ENCODE data around the gene ABHD17A. TPM values are rescaled to one million over a fixed set of nuclear protein-coding genes. Genes with fewer than 3 reads are reported as not detected.

Gene ABHD17A
- total RNA-seq, 1 donor from 2014 or later, result 283 TPM

DNA sequence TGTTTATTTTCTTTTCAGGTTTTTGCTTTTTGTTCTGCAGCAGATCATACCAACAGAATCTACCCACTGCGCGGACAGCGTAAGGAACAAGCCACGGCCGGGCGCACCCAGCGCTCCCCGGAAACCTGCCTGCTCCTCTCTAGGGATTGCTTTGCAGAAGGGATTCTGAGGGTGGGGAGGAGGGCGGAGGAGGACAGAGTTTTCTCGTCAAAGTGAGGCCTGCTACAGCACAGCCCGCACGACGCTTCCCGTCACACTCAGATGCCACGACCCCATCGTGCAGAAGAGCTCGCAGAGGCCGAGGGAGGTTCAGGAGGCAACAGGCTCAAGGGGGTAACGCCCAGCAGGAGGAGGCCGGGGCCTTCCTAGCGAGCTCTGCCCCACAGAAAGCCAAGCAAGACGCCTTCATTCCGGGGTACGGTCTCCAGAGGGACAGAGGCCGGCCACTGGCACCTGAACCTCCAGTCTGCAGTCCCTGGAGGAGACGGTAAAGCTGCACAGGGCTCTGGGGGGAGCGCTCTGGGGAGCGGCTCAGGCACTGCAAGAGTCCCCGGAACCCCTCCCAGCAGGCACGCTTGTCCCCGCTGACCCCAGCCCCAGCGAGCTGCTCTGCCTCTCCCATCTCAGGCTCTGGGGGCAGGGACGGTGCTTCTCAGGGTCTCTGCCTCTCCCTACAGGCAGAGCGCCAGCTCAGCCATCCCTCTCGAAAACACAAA, 43.9 kb downstream of the ABHD17A start:
- Mint-ChIP-seq H3K4me3 (ENCODE audit: unreplicated experiment) (peak overlapping the region; percentile 59), H3K4me1 (ENCODE audit: unreplicated experiment) (peaks cover 24% of the 10 kb centered on the region), H3K9me3 (ENCODE audit: unreplicated experiment) (no peaks in the 10 kb centered on the region), H3K36me3 (ENCODE audit: low read depth, unreplicated experiment) (peaks cover 7% of the 10 kb centered on the region), H3K27me3 (ENCODE audit: unreplicated experiment) (peaks cover 24% of the 10 kb centered on the region), H3K27ac (ENCODE audit: unreplicated experiment) (no peak overlapping the region)
- no peak for TF ChIP-seq CTCF (IDR thresholded peaks at IDR 0.05; ENCODE audit: unreplicated experiment)
- no peak for DNase-seq (ENCODE audit: low spot score)

- H3K36me3 Mint-ChIP-seq (ENCODE audit: low read depth, unreplicated experiment), result peaks cover 3% of the 10 kb centered on the region
- H3K27ac Mint-ChIP-seq (ENCODE audit: unreplicated experiment), result no peak overlapping the region
- peaks cover 23% of the 10 kb centered on the region for H3K27me3 Mint-ChIP-seq (ENCODE audit: unreplicated experiment)
- peak overlapping the region; percentile 59 for H3K4me3 Mint-ChIP-seq (ENCODE audit: unreplicated experiment)
- H3K4me1 Mint-ChIP-seq (ENCODE audit: unreplicated experiment), result peaks cover 23% of the 10 kb centered on the region
- H3K9me3 Mint-ChIP-seq (ENCODE audit: unreplicated experiment), result no peaks in the 10 kb centered on the region
- TF ChIP-seq CTCF (IDR thresholded peaks at IDR 0.05; ENCODE audit: unreplicated experiment), result no peak
- DNase-seq (ENCODE audit: low spot score), result no peak
Observed at GRCh38 chr19:1840541-1841115, 44.7 kb downstream of the ABHD17A start.

DNA sequence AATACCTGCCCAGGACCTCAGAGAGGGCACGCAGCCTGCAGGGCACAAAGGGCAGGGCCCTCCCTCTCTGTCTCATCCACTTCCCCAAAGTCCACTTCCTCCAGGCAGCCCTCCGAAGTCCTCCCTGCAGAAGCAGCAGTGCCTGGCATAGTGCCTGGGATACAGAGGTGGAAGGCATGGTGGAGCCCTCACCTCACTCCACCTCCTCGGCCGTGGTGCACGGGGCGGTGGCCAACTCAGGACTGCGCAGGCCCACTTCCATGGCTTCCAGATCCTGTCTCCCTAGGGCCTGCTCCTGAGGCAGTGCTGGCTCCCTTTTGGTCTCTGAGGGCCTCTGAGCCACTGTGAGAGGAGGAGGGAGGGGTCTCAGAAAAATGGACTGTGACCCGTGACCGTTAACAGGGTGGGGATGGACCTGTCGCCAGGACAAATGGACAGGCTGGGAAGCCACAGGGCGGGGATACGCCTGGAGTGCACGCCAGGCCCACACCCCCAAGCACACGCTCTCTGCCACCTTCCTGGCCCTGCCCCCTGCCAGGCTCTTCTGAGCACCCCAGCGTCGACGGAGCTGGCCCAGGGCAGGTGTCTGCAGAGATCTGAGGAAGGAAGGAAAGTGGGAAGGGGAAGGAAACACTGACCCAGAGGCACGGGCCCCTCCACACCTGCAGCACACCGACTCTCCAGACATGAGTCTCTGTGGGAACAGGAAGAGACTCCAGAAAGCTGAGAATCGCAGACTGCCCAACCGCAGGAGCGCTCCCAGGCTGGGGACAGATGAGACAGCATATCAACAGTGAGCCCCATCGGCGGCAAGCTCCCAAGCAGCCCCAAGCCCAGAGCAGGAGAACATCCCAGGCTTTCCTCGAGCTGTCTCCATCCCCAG, 45.4 kb downstream of the ABHD17A start:
- H3K27ac Mint-ChIP-seq (ENCODE audit: unreplicated experiment), result peak overlapping the region; percentile 36
- TF ChIP-seq CTCF (IDR thresholded peaks at IDR 0.05; ENCODE audit: unreplicated experiment), result no peak
- H3K4me1 Mint-ChIP-seq (ENCODE audit: unreplicated experiment), result peaks cover 23% of the 10 kb centered on the region
- H3K4me3 Mint-ChIP-seq (ENCODE audit: unreplicated experiment), result no peak overlapping the region
- peaks cover 22% of the 10 kb centered on the region for H3K27me3 Mint-ChIP-seq (ENCODE audit: unreplicated experiment)
- H3K9me3 Mint-ChIP-seq (ENCODE audit: unreplicated experiment), result no peaks in the 10 kb centered on the region
- peaks cover 3% of the 10 kb centered on the region for H3K36me3 Mint-ChIP-seq (ENCODE audit: low read depth, unreplicated experiment)
- DNase-seq (ENCODE audit: low spot score), result no peak

- H3K27ac Mint-ChIP-seq (ENCODE audit: unreplicated experiment), result no peak overlapping the region
- no peak overlapping the region for H3K4me3 Mint-ChIP-seq (ENCODE audit: unreplicated experiment)
- H3K9me3 Mint-ChIP-seq (ENCODE audit: unreplicated experiment), result no peaks in the 10 kb centered on the region
- DNase-seq (ENCODE audit: low spot score), result peak; percentile 86
- peaks cover 3% of the 10 kb centered on the region for H3K36me3 Mint-ChIP-seq (ENCODE audit: low read depth, unreplicated experiment)
- peak; percentile 99 for TF ChIP-seq CTCF (IDR thresholded peaks at IDR 0.05; ENCODE audit: unreplicated experiment)
- H3K4me1 Mint-ChIP-seq (ENCODE audit: unreplicated experiment), result peaks cover 23% of the 10 kb centered on the region
- H3K27me3 Mint-ChIP-seq (ENCODE audit: unreplicated experiment), result peaks cover 15% of the 10 kb centered on the region
Observed at GRCh38 chr19:1837625-1838105, 47.6 kb downstream of the ABHD17A start.
